SU-DHL-6 (cell line): Measurements from ENCODE around the gene PXK.

Source experiments
- EZH2phosphoT487 ChIP-seq: fragments of 200-600 bp; sonication (generic), shearing (Covaris generic); conservative IDR thresholded peaks from 2 replicates; pipeline ENCODE4 v1.6.1; 2018; ENCODE audit warnings: mild to moderate bottlenecking, antibody characterized with exemption, low read length, moderate library complexity, mixed read lengths
- TF ChIP-seq, protein P1 (sequence below): fragments of 200-600 bp; sonication (generic); IDR thresholded peaks from one replicate; pipeline ENCODE4 v1.5.1; 2017; ENCODE audit warnings: antibody characterized with exemption, mild to moderate bottlenecking, low read length, moderate library complexity; ENCODE audit not compliant: insufficient read depth, poor library complexity, severe bottlenecking

- no peak for TF ChIP-seq EZH2phosphoT487
- TF ChIP-seq, protein P1, sequence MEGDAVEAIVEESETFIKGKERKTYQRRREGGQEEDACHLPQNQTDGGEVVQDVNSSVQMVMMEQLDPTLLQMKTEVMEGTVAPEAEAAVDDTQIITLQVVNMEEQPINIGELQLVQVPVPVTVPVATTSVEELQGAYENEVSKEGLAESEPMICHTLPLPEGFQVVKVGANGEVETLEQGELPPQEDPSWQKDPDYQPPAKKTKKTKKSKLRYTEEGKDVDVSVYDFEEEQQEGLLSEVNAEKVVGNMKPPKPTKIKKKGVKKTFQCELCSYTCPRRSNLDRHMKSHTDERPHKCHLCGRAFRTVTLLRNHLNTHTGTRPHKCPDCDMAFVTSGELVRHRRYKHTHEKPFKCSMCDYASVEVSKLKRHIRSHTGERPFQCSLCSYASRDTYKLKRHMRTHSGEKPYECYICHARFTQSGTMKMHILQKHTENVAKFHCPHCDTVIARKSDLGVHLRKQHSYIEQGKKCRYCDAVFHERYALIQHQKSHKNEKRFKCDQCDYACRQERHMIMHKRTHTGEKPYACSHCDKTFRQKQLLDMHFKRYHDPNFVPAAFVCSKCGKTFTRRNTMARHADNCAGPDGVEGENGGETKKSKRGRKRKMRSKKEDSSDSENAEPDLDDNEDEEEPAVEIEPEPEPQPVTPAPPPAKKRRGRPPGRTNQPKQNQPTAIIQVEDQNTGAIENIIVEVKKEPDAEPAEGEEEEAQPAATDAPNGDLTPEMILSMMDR: no peak
Measured at GRCh38 chr3:58404396-58404795, 71.7 kb downstream of the PXK start.
